Measurements from ENCODE around the gene HHIP. TPM values are rescaled to one million over a fixed set of nuclear protein-coding genes. Genes with fewer than 3 reads are reported as not detected.

Gene HHIP
- total RNA-seq, 1 experiment from 2014 or later, result not detected

DNA sequence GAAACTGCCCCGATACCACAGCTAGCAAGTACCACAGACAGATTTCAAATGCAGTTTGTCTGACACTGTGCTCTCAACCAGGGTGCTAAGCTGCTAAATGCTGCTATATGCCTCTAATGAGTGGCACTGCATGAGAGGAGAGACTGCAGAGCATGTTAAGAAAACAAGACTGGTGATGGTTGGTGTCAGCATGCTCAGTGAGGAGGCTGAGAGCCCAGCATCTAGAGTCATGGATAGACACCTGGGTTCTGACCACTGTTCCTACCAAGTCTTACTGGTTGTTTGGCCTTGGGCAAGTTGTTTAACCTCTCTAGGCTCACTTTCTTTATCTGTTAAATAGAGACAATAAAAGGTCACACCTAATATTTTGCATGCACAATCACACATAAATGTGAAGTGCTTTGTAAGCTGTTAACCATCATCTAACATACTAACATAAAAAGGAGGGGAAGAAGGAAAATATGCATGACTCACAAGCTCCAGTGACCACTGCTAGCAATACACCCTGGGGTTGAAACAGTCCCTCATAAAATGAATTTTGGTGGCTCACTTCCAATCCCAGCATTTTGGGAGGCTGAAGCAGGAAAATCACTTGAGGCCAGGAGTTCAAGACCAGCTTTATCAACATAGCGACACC, 20.7 kb downstream of the HHIP start:
- H2AFZ ChIP-seq, result no peak overlapping the region
- intact Hi-C loops (cut with micrococcal nuclease; ENCODE audit: unreplicated experiment), result no loop called here
- H4K20me1 ChIP-seq (ENCODE audit: insufficient read depth), result no peaks in the 10 kb centered on the region
- H3K4me3 ChIP-seq, result no peak overlapping the region
- TF ChIP-seq, protein P1, sequence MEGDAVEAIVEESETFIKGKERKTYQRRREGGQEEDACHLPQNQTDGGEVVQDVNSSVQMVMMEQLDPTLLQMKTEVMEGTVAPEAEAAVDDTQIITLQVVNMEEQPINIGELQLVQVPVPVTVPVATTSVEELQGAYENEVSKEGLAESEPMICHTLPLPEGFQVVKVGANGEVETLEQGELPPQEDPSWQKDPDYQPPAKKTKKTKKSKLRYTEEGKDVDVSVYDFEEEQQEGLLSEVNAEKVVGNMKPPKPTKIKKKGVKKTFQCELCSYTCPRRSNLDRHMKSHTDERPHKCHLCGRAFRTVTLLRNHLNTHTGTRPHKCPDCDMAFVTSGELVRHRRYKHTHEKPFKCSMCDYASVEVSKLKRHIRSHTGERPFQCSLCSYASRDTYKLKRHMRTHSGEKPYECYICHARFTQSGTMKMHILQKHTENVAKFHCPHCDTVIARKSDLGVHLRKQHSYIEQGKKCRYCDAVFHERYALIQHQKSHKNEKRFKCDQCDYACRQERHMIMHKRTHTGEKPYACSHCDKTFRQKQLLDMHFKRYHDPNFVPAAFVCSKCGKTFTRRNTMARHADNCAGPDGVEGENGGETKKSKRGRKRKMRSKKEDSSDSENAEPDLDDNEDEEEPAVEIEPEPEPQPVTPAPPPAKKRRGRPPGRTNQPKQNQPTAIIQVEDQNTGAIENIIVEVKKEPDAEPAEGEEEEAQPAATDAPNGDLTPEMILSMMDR (conservative IDR thresholded peaks at IDR 0.05), result no peak
- no peak for TF ChIP-seq EZH2 (IDR thresholded peaks at IDR 0.05; ENCODE audit: low read depth)
- no peak for DNase-seq
- H3F3A ChIP-seq (ENCODE audit: insufficient read depth, low read depth), result no peaks in the 10 kb centered on the region
- no peaks in the 10 kb centered on the region for H3K36me3 ChIP-seq (ENCODE audit: low read depth)
- BruUV-seq (replicated peaks), result no TSS peak
- no peaks in the 10 kb centered on the region for H3K27me3 ChIP-seq (ENCODE audit: insufficient read depth, low read depth)
- H3K4me1 ChIP-seq (replicated peaks; ENCODE audit: insufficient read depth), result no peaks in the 10 kb centered on the region
- H3K4me2 ChIP-seq, result no peak overlapping the region
- H3K9me3 ChIP-seq (ENCODE audit: insufficient read depth, low read depth), result no peaks in the 10 kb centered on the region
- CTCF ChIA-PET, result no interaction called here
- no peak overlapping the region for H3K27ac ChIP-seq
- H3K9me2 ChIP-seq (ENCODE audit: insufficient read depth), result no peaks in the 10 kb centered on the region
- POLR2A ChIA-PET (ENCODE audit: unreplicated experiment), result no interaction called here
- H3K79me2 ChIP-seq (ENCODE audit: low read depth), result no peaks in the 10 kb centered on the region

DNA sequence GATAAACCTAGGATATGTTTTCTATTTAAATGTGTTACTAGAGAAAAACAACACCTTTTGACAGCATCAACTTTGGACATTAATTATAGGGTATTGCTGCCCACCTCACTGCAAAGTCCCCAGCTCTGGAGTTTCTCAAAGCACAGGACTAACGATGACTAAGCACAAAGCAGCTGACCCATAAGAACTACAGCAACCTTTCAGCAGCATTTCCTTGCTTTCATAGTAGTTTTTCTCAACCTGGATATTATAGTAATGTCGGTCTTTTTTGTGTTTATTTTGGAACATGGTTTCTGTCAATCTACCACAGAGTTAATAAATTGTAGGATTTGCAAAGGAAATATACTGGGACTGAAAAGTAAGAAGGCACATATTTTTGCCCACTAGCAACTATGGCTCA, 21.5 kb downstream of the HHIP start:
- no peak for DNase-seq
- ChIA-PET POLR2A (ENCODE audit: unreplicated experiment) (no interaction called here), CTCF (no interaction called here)

DNA sequence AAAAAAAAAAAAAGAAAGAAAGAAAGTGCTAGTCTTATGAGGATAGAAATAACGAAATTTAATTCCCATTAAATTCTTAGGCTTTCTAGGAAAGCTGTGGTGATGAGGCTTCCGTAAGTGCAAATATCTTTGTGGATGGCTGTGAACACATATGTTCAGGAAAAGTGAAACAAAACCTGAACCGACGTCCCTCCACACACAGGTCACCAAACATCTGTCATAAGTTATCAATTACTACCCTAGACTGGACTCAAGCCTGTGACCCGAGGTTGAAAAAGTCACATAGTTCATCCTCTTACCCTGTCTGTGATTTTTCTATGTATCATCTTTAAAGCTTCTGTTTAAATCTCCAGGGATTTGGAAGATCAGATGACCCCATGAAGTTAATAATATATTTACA, 24.8 kb downstream of the HHIP start:
- intact Hi-C loops (cut with micrococcal nuclease; ENCODE audit: unreplicated experiment), result no loop called here
- no peak overlapping the region for H3K4me3 ChIP-seq
- H3K27me3 ChIP-seq (ENCODE audit: insufficient read depth, low read depth), result no peaks in the 10 kb centered on the region
- no peaks in the 10 kb centered on the region for H3K4me1 ChIP-seq (replicated peaks; ENCODE audit: insufficient read depth)
- H3K79me2 ChIP-seq (ENCODE audit: low read depth), result no peaks in the 10 kb centered on the region
- no peak overlapping the region for H3K27ac ChIP-seq
- no peak overlapping the region for H2AFZ ChIP-seq
- DNase-seq, result no peak
- ChIA-PET POLR2A (ENCODE audit: unreplicated experiment) (no interaction called here), CTCF (no interaction called here)
- H3K9me2 ChIP-seq (ENCODE audit: insufficient read depth), result no peaks in the 10 kb centered on the region
- no peaks in the 10 kb centered on the region for H3F3A ChIP-seq (ENCODE audit: insufficient read depth, low read depth)
- H3K36me3 ChIP-seq (ENCODE audit: low read depth), result no peaks in the 10 kb centered on the region
- no peak for TF ChIP-seq EZH2 (IDR thresholded peaks at IDR 0.05; ENCODE audit: low read depth)
- TF ChIP-seq, protein P1 (conservative IDR thresholded peaks at IDR 0.05), result no peak
- no peaks in the 10 kb centered on the region for H3K9me3 ChIP-seq (ENCODE audit: insufficient read depth, low read depth)
- H3K4me2 ChIP-seq, result no peak overlapping the region
- no TSS peak for BruUV-seq (replicated peaks)
- no peaks in the 10 kb centered on the region for H4K20me1 ChIP-seq (ENCODE audit: insufficient read depth)

More for the DNA sequence above, 21.5 kb downstream of the HHIP start:
- no peak overlapping the region for H3K4me2 ChIP-seq
- no peak overlapping the region for H2AFZ ChIP-seq
- no peak overlapping the region for H3K4me3 ChIP-seq
- H3K36me3 ChIP-seq (ENCODE audit: low read depth), result no peaks in the 10 kb centered on the region
- no peaks in the 10 kb centered on the region for H3K79me2 ChIP-seq (ENCODE audit: low read depth)
- H3K4me1 ChIP-seq (replicated peaks; ENCODE audit: insufficient read depth), result no peaks in the 10 kb centered on the region
- TF ChIP-seq EZH2 (IDR thresholded peaks at IDR 0.05; ENCODE audit: low read depth), result no peak
- TF ChIP-seq, protein P1 (conservative IDR thresholded peaks at IDR 0.05), result no peak
- no peaks in the 10 kb centered on the region for H3F3A ChIP-seq (ENCODE audit: insufficient read depth, low read depth)
- H3K9me2 ChIP-seq (ENCODE audit: insufficient read depth), result no peaks in the 10 kb centered on the region
- H3K27me3 ChIP-seq (ENCODE audit: insufficient read depth, low read depth), result no peaks in the 10 kb centered on the region
- intact Hi-C loops (cut with micrococcal nuclease; ENCODE audit: unreplicated experiment), result no loop called here
- no peaks in the 10 kb centered on the region for H3K9me3 ChIP-seq (ENCODE audit: insufficient read depth, low read depth)
- H4K20me1 ChIP-seq (ENCODE audit: insufficient read depth), result no peaks in the 10 kb centered on the region
- BruUV-seq (replicated peaks), result no TSS peak
- H3K27ac ChIP-seq, result no peak overlapping the region
